ENCODE measurements around the gene FAM120B.
A peak's percentile ranks its signal among the peaks of the same experiment; 100 is the strongest.
"Not testable (repeated sequence)": the region's sequence is repeated elsewhere in the genome, so short reads cannot be mapped to it uniquely, and the experiment has no call there.

The FAM120B gene

GRCh38 chr6:170351456-170351855 lies 44.9 kb downstream of the FAM120B start:
- not testable (repeated sequence) for DNase-seq

- DNase-seq = not testable (repeated sequence)
These were observed 48.6 kb downstream of the FAM120B start for GRCh38 chr6:170355190-170355589.

GRCh38 chr6:170355661-170356060 lies 49.1 kb downstream of the FAM120B start:
- no peak for DNase-seq

- no peak for DNase-seq
These were observed 51.3 kb downstream of the FAM120B start for GRCh38 chr6:170357812-170358211.

- no peak for DNase-seq
These were observed 51.9 kb downstream of the FAM120B start for GRCh38 chr6:170358496-170358895.

- DNase-seq = no peak
These were observed 53.9 kb downstream of the FAM120B start for GRCh38 chr6:170360476-170360875.

GRCh38 chr6:170361335-170361734 lies 54.8 kb downstream of the FAM120B start:
- no peak for DNase-seq

GRCh38 chr6:170362121-170362520 lies 55.6 kb downstream of the FAM120B start:
- DNase-seq = no peak

GRCh38 chr6:170363255-170363654 lies 56.7 kb downstream of the FAM120B start:
- no peak for DNase-seq

- DNase-seq = no peak
These were observed 58.6 kb downstream of the FAM120B start for GRCh38 chr6:170365121-170365520.

- DNase-seq = no peak
These were observed 59.0 kb downstream of the FAM120B start for GRCh38 chr6:170365593-170365992.

- DNase-seq = peak in 5 of 56 donors; percentile 10 to 33 (median 14)
These were observed 59.8 kb downstream of the FAM120B start for GRCh38 chr6:170366248-170366960.

GRCh38 chr6:170367241-170367640 lies 60.7 kb downstream of the FAM120B start:
- DNase-seq = peak in 8 of 56 donors; percentile 5 to 31 (median 14)

- DNase-seq = no peak
These were observed 62.0 kb downstream of the FAM120B start for GRCh38 chr6:170368544-170368943.

GRCh38 chr6:170369403-170369802 lies 62.8 kb downstream of the FAM120B start:
- DNase-seq = no peak

- DNase-seq = no peak
These were observed 63.9 kb downstream of the FAM120B start for GRCh38 chr6:170370416-170370815.

- DNase-seq = no peak
These were observed 64.5 kb downstream of the FAM120B start for GRCh38 chr6:170371080-170371479.

- peak in 35 of 56 donors; percentile 10 to 79 (median 51) for DNase-seq
These were observed 65.0 kb downstream of the FAM120B start for GRCh38 chr6:170371588-170371987.

GRCh38 chr6:170372380-170373325 lies 66.1 kb downstream of the FAM120B start:
- no peak for DNase-seq

- no peak for DNase-seq
These were observed 68.2 kb downstream of the FAM120B start for GRCh38 chr6:170374571-170375444.

- DNase-seq = no peak
These were observed 69.1 kb downstream of the FAM120B start for GRCh38 chr6:170375661-170376060.

Measured in amygdala (tissue), 56 donors.